Retinal pigment epithelial cell (primary cell): ENCODE measurements around the gene ZFYVE19.
A peak's percentile ranks its signal among the peaks of the same experiment; 100 is the strongest.

Experiments
- DNase-seq: peaks from one replicate; pipeline ENCODE4 v3.0.0-alpha.2; 2010; ENCODE audit warnings: low read depth
- H3K4me3 ChIP-seq: 2 replicates; pipeline ENCODE4 v1.5.1; 2011; ENCODE audit warnings: mild to moderate bottlenecking, low read length, control low read depth, moderate library complexity
- CTCF ChIP-seq: conservative IDR thresholded peaks from 2 replicates; pipeline ENCODE4 v1.5.1; 2011; ENCODE audit warnings: low read depth, low read length, control low read depth, inconsistent platforms

Gene ZFYVE19

GRCh38 chr15:40815042-40815698 is 8.3 kb downstream of the ZFYVE19 start:
- no peak for TF ChIP-seq CTCF
- no peak overlapping the region for H3K4me3 ChIP-seq
- DNase-seq, result no peak

GRCh38 chr15:40819048-40819447 is 12.2 kb downstream of the ZFYVE19 start:
- no peak overlapping the region for H3K4me3 ChIP-seq
- DNase-seq, result no peak
- TF ChIP-seq CTCF, result no peak

GRCh38 chr15:40821195-40821594 is 14.3 kb downstream of the ZFYVE19 start:
- no peak for DNase-seq
- TF ChIP-seq CTCF, result no peak
- H3K4me3 ChIP-seq, result no peak overlapping the region

- TF ChIP-seq CTCF, result no peak
- no peak for DNase-seq
Observed at GRCh38 chr15:40823572-40824343, 16.9 kb downstream of the ZFYVE19 start.

GRCh38 chr15:40825661-40826422 is 19.0 kb downstream of the ZFYVE19 start:
- no peak for TF ChIP-seq CTCF
- DNase-seq, result peak; percentile 85
- H3K4me3 ChIP-seq, result no peak overlapping the region

More at GRCh38 chr15:40823572-40824343, 16.9 kb downstream of the ZFYVE19 start:
- H3K4me3 ChIP-seq, result no peak overlapping the region

- H3K4me3 ChIP-seq, result no peak overlapping the region
- DNase-seq, result no peak
- no peak for TF ChIP-seq CTCF
Observed at GRCh38 chr15:40826423-40827075, 19.7 kb downstream of the ZFYVE19 start.
